WERI-Rb-1 (cell line): ENCODE results near the gene CD9.

ENCODE experiments used
- DNase-seq: peaks from one replicate; pipeline ENCODE4 v3.0.0-alpha.2; 2020
- H3K27ac ChIP-seq: fragments of 250-450 bp; sonication (Bioruptor Pico); 2 replicates; pipeline ENCODE4 v1.5.1; 2020; ENCODE audit warnings: mild to moderate bottlenecking, moderate library complexity
- H3K27me3 ChIP-seq: fragments of 250-450 bp; sonication (Bioruptor Pico); 2 replicates; pipeline ENCODE4 v1.5.1; 2021; ENCODE audit warnings: mild to moderate bottlenecking, low read depth, moderate library complexity; ENCODE audit not compliant: insufficient read depth, severe bottlenecking
- H3K36me3 ChIP-seq: fragments of 250-450 bp; sonication (Bioruptor Pico); 2 replicates; pipeline ENCODE4 v1.5.1; 2020; ENCODE audit warnings: mild to moderate bottlenecking, moderate library complexity
- H3K4me3 ChIP-seq: 2 replicates; pipeline ENCODE4 v1.5.1; 2011; ENCODE audit warnings: low read depth, mild to moderate bottlenecking, control low read depth, low read length
- H3K9me3 ChIP-seq: fragments of 250-450 bp; sonication (Bioruptor Pico); 2 replicates; pipeline ENCODE4 v1.5.1; 2021; ENCODE audit warnings: mild to moderate bottlenecking, moderate library complexity; ENCODE audit not compliant: severe bottlenecking
- CTCF ChIP-seq: IDR thresholded peaks from 2 replicates; pipeline ENCODE4 v1.5.1; 2011; ENCODE audit warnings: low read depth, mild to moderate bottlenecking, control low read depth, inconsistent platforms, low read length

Gene CD9

GRCh38 chr12:6231359-6232268 lies 31.4 kb downstream of the CD9 start:
- no peaks in the 10 kb centered on the region for H3K27me3 ChIP-seq
- H3K36me3 ChIP-seq = no peaks in the 10 kb centered on the region
- no peak for DNase-seq
- H3K27ac ChIP-seq = no peak overlapping the region
- TF ChIP-seq CTCF = no peak
- no peak overlapping the region for H3K4me3 ChIP-seq
- H3K9me3 ChIP-seq = no peaks in the 10 kb centered on the region

GRCh38 chr12:6233121-6233971 lies 33.1 kb downstream of the CD9 start:
- H3K4me3 ChIP-seq = no peak overlapping the region
- no peaks in the 10 kb centered on the region for H3K36me3 ChIP-seq
- DNase-seq = no peak
- TF ChIP-seq CTCF = no peak
- H3K9me3 ChIP-seq = no peaks in the 10 kb centered on the region
- no peaks in the 10 kb centered on the region for H3K27me3 ChIP-seq
- H3K27ac ChIP-seq = no peak overlapping the region

GRCh38 chr12:6234214-6234613 lies 34.0 kb downstream of the CD9 start:
- Histone ChIP-seq H3K4me3 (no peak overlapping the region), H3K9me3 (no peaks in the 10 kb centered on the region), H3K27me3 (no peaks in the 10 kb centered on the region), H3K36me3 (no peaks in the 10 kb centered on the region), H3K27ac (no peak overlapping the region)
- no peak for DNase-seq
- TF ChIP-seq CTCF = no peak

- Histone ChIP-seq H3K9me3 (no peaks in the 10 kb centered on the region), H3K27ac (no peak overlapping the region), H3K27me3 (no peaks in the 10 kb centered on the region), H3K36me3 (no peaks in the 10 kb centered on the region), H3K4me3 (no peak overlapping the region)
- no peak for DNase-seq
- TF ChIP-seq CTCF = no peak
Observed at GRCh38 chr12:6234906-6235305, 34.7 kb downstream of the CD9 start.

GRCh38 chr12:6235499-6235898 lies 35.3 kb downstream of the CD9 start:
- Histone ChIP-seq H3K9me3 (no peaks in the 10 kb centered on the region), H3K27ac (no peak overlapping the region), H3K4me3 (no peak overlapping the region), H3K27me3 (no peaks in the 10 kb centered on the region), H3K36me3 (no peaks in the 10 kb centered on the region)
- no peak for TF ChIP-seq CTCF
- DNase-seq = no peak
